GM18520 (cell line): ENCODE results near the gene C3orf70.

ENCODE experiments used
- ATAC-seq: cut with Tn5 transposase; IDR thresholded peaks from one replicate; pipeline ENCODE4 v1.9.1; 2021; ENCODE audit not compliant: unreplicated experiment

The C3orf70 gene, protein sequence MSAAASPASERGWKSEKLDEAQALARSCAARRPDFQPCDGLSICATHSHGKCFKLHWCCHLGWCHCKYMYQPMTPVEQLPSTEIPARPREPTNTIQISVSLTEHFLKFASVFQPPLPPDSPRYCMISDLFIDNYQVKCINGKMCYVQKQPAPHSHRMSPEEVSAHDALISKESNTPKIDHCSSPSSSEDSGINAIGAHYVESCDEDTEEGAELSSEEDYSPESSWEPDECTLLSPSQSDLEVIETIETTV

DNA sequence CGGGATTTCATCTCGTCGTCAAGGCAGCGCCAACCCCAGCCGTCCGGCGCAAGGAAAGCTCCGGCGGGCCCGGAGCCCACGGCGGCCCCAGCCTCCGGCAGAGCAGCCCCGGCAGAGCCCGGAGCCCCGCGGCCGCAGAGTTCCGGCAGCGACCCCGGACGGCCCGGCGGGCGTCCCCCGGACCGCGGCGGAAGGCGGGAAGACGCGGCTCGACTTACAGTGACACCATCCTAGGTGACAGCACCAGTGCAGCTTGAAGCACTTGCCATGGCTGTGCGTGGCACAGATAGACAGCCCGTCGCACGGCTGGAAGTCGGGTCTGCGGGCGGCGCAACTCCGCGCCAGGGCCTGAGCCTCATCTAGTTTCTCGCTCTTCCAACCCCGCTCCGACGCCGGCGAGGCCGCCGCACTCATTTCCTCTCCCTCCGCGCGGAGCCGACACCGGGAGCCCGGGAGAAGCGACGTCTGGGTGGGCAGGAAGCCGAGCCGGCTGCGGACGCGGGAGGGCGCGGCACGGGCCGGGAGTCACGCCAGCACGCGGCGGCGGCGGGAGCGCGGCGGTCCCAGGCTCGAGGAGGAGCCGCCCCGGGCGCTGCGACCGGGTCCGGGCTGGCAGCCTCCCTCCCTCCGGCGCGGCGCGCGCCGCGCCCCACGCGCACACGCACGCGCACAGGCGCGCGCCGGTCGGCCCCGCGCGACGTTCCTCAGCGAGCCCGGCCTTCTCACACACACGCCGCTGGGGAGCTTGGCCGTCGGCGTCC is at the start of gene C3orf70:
Gene C3orf70, minus strand, starts transcription at position 651 of the 761 bp plus-strand sequence. Its CDS starts 237 bp downstream, at position 414.
- no peak for ATAC-seq

- no peak for ATAC-seq
Observed at GRCh38 chr3:185200639-185201038, 47.8 kb upstream of the C3orf70 start.

- ATAC-seq, result no peak
Observed at GRCh38 chr3:185199671-185200070, 46.8 kb upstream of the C3orf70 start.

DNA sequence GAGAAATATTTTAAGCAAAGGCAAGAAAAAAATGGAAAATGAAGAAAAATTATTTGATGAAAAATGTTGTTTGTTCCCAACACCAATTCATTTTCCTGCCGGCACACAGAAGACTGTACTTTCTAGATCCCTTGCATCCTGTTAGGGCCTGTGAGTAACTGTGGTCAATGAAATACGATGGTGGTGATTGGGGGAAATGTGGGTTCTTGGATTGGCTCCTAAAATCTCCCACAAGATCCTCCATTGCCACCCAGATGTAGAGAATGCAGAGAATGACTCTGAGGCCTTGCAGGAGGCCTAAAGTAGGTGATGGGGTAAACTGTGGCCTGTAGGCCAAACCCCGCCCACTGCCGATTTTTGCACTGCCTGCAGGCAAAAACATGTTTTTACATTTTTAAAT is 46.3 kb upstream of the C3orf70 start:
- ATAC-seq, result no peak

- no peak for ATAC-seq
Observed at GRCh38 chr3:185197068-185197467, 44.2 kb upstream of the C3orf70 start.

GRCh38 chr3:185195652-185196051 is 42.8 kb upstream of the C3orf70 start:
- ATAC-seq, result no peak

- ATAC-seq, result no peak
Observed at GRCh38 chr3:185188816-185189215, 36.0 kb upstream of the C3orf70 start.

DNA sequence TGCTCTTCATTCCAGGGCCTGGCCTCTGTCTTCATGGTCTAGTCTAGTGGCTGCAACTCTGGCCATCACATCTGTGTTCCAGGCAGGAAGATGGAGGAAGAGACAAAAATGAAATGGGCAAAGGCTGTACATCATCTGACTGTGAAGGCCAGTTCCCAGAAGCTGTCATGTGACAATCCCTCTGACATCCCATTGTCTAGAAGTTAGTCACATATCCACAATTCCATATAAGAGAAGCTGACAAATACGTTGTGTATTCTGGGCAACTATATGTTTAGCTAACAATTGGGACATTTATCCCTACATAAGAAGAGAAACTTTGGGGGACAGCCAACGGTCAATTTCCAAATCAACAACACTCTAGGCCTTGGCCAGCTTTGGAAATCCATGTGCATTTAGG is 34.5 kb upstream of the C3orf70 start:
- no peak for ATAC-seq

GRCh38 chr3:185176750-185177359 is 24.0 kb upstream of the C3orf70 start:
- ATAC-seq, result no peak

DNA sequence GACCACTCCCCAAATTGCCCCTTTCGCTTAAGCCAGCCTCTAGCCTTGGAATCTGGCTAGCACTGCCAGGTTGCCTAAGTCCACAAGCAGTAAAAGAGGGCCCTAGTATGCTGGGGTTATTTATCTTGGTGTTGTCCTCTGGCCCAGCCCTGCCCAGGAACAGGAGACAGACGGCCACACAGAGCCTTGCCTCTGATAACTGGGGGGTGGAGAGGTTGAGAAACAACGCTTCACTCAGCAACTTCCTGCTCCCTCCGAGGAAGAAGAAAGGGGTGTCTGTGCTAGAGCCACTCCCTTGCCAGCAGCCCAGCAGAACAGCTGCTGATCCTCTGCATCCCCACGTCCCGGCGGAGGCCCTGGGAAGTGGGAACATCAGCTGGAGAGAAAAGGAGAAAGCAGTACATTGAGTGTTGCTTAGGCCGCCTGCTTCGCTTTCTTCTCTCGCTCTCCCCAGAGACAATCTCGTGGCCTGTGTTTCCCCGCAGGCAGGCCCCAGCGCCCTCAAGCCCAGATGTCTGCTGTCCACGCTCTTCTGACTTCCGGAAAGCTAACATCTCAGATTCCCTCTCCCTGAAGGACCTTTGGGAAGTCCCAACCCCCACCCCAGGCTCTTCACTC is 22.6 kb upstream of the C3orf70 start:
- no peak for ATAC-seq

GRCh38 chr3:185172086-185173049 is 19.5 kb upstream of the C3orf70 start:
- ATAC-seq, result no peak

DNA sequence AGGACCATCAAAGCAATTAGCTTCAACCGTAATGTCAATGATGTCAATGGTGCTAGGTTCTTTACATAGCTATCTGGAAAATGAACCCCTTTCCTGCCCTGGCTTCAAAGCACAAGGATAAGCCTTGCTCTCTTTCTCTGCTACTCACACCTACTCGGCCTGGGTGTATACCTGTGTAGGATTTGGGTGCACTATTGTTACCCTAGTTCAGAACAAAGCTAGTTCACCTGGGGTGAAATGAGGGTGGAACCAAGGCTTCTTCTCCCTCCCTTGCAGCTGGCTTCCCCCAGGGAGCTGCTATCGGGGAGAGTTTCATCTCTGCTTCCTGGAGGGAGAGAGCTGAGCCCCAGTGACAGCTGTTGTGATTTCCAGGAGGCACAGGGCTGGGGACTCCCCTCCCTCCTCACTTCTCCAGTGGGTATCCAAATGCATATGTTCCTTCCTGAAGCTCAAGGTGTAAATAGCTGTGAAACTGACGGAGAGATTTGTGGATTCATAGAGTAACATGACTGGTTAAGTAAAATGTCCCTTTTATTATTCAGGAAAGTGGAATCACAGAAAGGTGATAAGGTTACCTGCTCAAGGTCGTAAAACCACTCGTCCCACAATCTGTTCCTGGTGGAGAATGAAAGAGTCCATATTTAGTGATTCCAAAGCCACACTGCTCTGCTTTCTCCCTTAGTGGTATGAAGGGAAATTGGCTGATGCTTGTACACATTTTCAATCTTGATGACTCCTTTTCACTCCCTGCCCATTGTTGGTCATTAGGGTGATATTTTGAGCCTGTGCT is 11.8 kb upstream of the C3orf70 start:
- ATAC-seq, result no peak

GRCh38 chr3:185162634-185163033 is 9.8 kb upstream of the C3orf70 start:
- ATAC-seq, result no peak

DNA sequence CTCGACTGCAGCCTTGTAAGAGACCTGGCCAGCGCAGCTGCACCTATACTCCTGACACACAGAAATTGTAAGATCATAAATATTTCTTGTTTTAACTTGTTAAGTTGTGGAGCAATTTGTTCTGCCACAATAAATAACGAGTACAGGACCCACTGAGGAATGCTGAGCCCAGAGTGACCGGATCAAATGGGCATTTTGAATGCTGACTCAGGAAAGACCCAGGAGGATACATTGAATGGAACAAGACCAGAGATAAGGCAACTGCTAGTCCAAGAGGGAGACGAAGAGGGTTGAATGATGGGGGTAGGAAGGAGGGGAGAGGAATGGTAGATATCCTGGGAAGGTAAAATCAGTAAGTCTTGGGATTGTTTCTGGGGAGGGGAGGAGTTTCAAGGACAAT is 8.9 kb upstream of the C3orf70 start:
- no peak for ATAC-seq

DNA sequence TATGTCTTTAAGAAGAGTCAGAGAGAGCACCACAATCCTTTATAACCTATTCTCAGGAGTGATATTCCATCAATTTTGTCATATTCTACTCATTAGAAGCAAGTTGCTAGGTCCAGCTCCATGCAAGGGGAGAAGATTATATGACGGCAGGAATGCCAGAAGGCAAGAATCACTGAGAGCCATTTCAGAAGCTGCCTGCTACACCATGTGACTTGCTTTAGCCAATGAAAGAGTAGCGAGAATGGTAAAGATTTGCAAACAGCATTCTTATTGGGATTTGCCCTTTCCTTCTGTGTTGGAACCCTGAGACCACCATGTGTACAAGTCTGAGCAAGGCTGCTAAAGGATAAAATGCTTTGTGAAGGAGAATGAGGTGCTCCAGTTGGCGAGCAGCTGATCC is 4.5 kb upstream of the C3orf70 start:
- ATAC-seq, result no peak

DNA sequence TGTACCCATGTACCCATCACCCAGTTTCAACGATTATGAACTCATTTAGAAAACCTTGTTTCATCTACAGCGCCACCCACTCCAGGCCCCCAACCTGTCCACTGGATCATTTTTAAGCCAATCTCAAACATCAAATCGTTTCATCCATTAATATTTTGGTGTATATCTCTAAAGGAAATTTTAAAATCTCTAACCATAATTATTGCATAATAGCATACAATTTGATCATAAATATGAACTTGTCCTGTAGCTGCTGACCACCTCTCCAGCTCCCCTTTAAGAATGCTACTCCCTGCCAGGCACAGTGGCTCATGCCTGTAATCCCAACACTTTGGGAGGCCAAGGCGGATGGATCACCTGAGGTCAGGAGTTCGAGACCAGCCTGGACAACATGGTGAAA is 2.8 kb upstream of the C3orf70 start:
- ATAC-seq, result no peak

DNA sequence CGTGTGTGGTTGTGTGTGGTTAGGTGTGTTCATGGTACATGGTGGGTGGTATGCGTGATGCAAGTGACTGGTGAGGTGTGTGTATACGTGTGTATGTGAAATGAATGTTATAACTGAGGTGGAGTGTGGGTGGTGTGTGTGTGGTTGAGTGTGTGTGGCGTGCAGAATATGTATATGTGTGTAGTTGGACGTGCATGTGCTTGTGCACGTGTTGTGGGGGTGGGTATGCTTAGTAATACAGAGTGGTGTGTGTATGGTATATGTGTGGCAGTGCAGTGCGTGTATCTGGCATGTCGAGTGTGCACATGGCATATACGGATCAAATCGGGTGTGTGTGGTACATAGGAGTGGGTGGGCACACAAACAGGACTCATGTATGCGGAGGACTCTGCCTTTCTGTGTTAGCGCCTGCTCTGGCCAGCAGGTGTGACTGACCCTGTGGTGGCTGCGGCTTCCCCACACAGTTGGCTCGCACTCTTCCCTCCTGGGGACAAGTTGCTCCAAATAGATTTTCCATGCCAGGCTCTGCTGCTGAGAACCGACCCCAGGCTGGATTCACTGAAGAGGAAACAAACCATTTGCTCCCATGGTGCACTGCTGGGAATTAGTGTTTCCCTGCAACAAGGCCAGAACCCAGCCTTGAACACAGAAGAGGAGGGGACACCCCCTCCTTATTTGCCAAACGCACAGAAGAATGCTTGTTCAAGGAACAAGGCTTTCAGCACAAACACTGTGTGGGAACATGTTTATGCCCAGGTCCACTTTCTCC is 1.2 kb upstream of the C3orf70 start:
- ATAC-seq, result no peak

GRCh38 chr3:185153171-185153771 is 411 bp upstream of the C3orf70 start:
- ATAC-seq, result no peak

DNA sequence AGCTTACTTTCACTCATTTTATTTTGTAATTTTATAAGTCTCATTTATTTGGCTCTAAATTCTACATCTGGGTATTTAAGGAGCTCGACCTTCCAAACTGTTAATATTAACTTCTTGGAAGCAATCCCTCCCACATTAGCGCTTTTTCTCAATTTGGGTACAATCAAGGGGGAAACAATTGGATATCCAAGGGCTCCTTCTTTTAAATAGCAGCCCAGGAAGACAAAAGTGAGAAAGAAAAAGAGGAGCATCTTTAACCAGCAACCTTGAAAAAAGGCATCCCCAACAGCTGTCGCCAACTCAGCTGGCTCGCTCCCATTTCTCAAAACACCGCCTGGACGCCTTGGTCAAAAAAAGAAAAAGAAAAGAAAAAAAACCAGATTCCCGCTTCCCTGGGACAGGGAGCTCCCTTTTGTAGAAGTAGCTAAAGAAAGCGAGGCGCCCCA is 873 bp downstream of the C3orf70 start:
- ATAC-seq, result no peak
